HG03175 (cell line): ENCODE data around the gene EEF2K.
A peak's percentile ranks its signal among the peaks of the same experiment; 100 is the strongest.
"Not testable (repeated sequence)": the region's sequence is repeated elsewhere in the genome, so short reads cannot be mapped to it uniquely, and the experiment has no call there.

Experiments
- ATAC-seq: cut with Tn5 transposase; IDR thresholded peaks from one replicate; pipeline ENCODE4 v1.9.1; 2021; ENCODE audit warnings: mild to moderate bottlenecking, moderate library complexity; ENCODE audit not compliant: unreplicated experiment

The EEF2K gene

GRCh38 chr16:22189473-22190080 lies 16.5 kb upstream of the EEF2K start:
- no peak for ATAC-seq

GRCh38 chr16:22190081-22190775 lies 15.8 kb upstream of the EEF2K start:
- ATAC-seq = peak; percentile 70

DNA sequence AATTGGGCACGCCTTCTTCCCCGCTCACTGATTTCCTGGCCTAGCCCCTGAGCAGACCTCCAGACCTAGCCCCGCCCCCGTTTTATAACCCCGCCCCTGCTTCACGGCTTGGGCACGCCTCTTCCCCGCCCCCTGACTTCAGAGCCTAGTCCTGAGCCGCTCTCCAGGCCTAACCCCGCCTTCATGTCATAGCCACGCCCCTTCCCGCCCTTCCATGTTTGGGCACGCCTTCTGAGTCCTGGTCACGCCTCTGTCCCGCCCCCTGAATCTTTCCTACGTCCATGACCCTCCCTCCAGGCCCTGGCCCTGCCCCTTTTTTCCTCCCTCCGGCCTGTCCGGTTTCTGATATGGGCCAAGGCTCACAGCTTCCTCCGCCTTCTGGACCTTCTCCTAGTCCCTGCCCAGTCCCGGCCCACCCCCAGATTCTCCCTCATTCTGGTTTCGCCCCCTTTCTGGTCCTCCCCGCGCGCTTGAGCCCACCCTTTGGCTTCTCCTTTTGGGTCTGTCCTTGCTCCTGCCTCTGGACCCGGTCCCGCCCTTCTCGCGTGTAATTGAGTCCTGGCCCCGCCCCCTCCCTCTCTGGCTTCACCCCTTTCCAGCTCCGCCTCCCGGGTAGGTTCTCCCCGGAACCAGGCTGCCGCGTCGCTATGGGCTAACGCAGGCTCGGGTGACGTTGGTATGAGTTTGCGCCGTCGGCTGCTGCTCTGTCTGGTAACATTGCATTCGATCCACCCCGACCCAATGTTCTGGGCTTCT lies 15.1 kb upstream of the EEF2K start:
- ATAC-seq = peak; percentile 56

DNA sequence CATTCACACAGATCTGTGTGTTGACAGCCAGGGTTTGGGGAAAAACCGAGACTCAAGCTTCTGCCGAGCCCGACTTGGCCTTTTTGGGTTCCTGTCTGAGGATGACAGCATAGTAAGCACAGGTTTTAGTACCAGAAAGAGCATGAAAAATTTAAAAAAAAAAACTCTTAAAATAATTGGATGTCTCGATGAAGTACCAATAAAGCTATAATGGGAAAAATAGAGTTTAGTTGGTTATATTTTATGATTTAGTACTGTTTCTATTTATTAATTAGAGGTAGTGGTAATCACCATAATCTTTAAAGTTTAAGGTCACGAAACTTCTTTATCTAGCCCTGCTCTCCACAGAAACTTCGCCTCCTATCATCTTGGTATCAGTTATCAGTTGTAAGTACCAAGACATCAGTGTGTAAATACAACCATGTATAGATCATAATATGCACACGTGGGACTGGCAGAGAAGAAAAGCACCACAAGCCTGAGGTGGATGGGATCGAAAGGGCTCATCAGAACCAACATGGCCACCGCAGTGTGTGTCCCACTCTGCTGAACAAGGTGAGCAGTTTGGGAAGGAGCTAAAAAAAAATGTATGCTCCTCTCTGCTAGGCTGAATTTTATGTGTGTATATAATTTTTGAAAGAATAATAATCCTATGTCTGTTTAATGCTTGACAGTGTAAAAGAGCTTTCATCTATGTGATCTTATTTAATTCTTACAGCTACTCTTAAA lies 14.4 kb upstream of the EEF2K start:
- ATAC-seq = no peak

DNA sequence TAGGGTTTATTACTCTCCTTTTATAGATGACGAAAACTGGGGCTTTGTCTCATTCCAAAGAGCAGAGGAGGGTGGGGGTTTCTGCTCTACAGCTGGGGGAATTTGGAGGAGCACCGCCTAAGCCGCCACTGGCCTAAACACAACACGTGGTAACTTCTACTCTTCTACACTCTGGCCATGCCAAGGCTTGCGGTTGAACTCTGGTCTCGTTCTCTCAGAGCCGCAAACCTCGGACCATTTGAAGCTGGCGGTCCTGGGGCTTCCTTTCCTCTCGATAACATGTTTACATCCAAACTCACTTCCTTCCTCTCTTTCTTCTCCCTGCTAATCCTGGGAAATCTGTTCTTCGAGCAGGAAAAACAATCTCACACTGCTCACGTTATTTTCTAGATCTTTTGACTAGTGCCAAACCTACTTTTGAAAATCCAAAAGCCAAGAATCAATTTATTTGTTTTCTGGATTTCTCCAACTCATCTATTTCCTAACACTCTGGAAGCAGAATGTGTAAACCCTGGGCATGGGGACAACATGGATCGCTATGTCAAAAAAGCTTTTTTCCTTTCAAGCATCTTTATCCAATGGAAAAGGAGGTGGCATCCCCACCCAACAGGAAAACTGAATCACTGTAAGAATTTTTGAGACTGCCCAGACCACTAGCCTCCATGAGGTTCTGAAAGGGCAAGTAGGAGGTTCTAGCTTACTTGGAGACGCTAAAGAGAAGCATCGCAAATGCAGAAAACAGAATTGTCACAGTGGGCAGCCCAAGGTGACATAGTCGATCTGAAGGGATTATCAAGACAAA lies 13.6 kb upstream of the EEF2K start:
- no peak for ATAC-seq

- ATAC-seq = no peak
Measured at GRCh38 chr16:22193063-22193411, 13.0 kb upstream of the EEF2K start.

DNA sequence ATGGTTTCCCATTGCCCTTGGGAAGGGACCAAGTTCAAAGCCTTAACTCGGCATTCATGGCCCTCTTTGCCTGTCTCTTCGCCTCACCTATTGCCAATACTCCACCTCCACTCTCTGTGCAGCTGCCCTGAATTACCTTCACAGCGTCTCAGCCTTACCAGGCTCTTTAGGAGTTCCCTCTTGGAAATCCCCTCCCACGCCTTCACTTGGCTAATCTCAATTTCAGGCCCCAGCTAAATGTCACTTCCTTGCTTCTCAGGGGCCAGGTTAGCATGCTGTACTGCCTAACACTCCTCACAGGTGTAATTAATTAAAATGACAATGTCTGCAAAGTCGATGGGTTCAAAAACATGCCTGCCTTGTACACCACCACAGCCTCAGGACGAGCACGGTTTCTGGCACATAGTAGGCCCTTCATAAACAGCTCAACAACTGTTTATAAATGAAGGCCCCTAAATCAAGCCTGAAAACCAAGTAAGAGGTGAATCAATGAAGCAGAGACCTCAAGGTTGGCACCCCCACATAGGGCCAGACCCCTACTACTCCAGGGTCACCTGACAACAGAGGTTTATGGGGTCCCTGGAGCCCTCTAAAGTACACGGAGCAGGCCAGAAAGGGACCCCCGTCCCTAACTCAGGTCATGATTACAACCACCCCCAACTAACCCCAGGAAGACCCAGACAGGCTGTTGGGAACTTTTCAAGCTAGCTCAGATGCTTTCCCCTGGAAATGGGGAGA lies 11.2 kb upstream of the EEF2K start:
- ATAC-seq = no peak

- ATAC-seq = no peak
Measured at GRCh38 chr16:22195445-22195694, 10.7 kb upstream of the EEF2K start.

- peak; percentile 31 for ATAC-seq
Measured at GRCh38 chr16:22195695-22196558, 10.2 kb upstream of the EEF2K start.

DNA sequence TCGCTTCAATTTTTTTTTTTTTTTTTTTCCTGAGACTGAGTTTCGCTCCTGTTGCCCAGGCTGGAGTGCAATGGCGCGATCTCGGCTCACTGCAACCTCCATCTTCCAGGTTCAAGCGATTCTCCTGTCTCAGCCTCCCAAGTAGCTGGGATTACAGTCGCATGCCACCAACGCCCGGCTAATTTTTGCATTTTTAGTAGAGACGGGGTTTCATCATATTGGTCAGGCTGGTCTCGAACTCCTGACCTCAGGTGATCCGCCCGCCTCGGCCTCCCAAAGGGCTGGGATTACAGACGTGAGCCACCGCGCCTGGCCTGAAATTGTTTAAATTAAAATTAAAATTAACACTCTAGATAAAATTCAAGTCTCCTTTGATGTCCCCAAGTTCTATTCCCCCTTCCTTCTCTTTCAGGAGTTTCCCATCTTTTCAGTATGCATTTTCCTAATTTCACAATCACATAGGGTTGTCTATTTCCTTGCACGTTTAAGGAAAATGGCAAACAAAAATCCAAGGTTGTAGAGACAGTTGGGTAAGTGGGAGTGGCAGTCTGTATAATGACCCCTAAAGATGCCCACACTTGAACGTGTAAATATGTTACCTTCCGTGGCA lies 9.4 kb upstream of the EEF2K start:
- ATAC-seq = not testable (repeated sequence)

DNA sequence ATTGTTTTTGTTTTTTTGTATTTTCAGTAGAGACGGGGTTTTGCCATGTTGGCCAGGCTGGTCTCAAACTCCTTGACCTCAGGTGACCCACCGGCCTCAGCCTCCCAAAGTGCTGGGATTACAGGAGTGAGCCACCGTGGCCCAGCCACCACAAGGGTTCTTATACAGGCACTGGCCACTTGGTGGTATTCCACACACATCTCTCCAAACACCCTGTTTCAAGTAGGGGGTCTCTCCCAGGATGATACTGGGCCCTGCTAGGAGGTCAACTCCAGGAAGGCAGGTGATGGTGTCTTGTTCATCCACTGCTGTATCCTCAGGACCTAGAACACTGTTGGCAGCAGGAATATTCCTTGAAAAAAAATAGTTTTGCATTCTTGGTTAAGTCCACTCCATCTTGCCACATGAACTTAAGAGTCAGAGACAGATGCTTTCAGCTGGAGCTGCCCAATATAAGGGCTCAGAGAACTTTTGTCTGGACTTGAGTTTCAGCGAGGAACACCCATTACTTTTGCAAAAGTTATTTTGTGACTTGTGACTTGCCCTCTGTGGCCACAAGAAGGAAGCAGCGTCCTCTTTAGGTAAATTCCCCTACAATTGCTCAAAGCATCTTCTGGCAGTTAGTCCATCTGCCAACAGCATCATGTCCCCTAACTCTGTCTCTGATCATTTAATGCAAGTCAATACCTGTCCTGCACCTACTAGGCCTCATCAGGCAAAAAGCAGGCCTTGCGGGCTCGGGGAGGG lies 7.4 kb upstream of the EEF2K start:
- no peak for ATAC-seq

DNA sequence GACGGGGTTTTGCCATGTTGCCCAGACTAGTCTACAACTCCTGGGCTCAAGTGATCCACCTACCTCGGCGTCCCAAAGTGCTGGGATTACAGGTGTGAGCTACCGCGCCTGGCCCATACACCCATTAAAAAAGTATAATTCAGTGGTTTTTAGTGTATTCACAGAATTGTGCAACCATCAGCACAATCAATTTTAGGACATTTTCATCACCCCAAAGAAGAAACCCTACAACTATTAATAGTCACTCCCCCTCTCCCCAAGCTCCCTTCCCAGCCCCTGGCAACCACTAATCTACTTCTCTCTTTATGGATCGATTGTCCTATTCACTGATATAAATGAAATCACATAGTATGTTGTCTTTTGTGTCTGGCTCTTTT lies 3.8 kb upstream of the EEF2K start:
- ATAC-seq = no peak

DNA sequence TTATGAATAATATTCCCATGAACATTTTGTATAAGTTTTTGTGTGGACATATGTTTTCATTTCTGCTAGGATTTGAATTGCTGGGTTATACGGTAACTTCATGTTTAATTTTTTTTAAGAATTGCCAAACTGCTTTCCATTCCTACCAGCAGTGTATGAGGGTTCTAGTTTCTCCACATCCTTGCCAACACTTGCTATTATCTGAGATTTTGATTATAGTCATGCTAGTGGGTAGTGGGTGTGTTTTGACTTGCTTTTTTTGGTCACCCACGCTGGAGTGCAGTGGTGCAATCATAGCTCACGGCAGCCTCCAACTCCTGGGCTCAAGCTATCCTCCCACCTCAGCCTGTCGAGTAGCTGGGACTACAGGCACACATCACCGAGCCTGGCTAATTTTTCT lies 3.0 kb upstream of the EEF2K start:
- no peak for ATAC-seq

DNA sequence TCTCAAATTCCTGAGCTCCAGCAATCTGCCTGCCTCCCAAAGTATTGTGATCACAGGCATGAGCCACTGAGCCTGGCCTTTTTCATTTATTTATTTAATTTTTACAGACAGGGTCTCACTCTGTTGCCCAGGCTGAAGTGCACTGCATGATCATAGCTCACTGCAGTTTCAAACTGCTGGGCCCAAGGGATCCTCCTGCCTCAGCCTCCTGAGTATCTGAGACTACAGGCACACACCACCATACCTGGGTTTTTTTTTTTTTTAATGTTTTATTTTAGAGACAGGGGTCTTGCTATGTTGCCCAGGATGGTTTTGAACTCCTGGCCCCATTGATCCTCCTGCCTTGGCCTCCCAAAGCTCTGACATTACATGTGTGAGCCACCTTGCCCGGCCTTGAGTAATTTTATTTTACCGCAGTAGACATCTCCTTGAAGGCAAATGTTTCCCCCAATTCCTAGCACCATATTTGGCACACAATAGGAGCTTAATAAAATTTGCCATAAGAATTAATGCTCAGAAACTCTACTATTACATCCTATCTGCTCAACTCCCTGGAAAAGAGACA lies 1.9 kb upstream of the EEF2K start:
- ATAC-seq = no peak

DNA sequence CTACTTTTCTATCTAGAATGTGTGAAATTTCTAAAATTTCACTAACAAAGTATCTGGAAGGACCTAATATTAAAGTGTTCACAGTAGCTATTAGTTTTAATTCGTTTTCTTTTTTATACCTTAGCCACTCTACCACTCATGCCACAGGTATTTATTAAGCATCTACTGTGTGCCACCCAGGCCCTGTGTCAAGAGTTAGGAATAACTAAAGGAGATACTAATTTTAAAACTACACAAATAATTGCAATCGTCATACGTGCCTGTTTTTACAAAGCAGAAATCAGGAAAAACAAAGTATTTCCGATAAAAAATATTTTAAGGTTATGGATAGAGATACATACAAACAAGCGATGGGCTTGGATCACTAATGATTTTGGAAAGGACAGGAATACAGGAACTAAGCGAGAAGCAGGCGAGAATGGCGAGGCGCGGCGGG lies 483 bp upstream of the EEF2K start:
- no peak for ATAC-seq

GRCh38 chr16:22206842-22207714 lies 1.0 kb downstream of the EEF2K start:
- peak; percentile 33 for ATAC-seq
